Fibroblast of skin of back (primary cell): ENCODE results near the gene CAMK1D.

Source experiments
- DNase-seq: peaks from one replicate; pipeline ENCODE4 v3.0.0-alpha.2; 2013

The CAMK1D gene

GRCh38 chr10:12564173-12564572, 214.8 kb downstream of the CAMK1D start:
- DNase-seq = peak; percentile 57

GRCh38 chr10:12566161-12567115, 217.1 kb downstream of the CAMK1D start:
- DNase-seq = peak; percentile 15

- no peak for DNase-seq
Observed at GRCh38 chr10:12568391-12569009, 219.2 kb downstream of the CAMK1D start.

GRCh38 chr10:12572281-12572680, 222.9 kb downstream of the CAMK1D start:
- DNase-seq = no peak

- DNase-seq = no peak
Observed at GRCh38 chr10:12577610-12578009, 228.3 kb downstream of the CAMK1D start.

- DNase-seq = peak; percentile 58
Observed at GRCh38 chr10:12579954-12580858, 230.9 kb downstream of the CAMK1D start.

- no peak for DNase-seq
Observed at GRCh38 chr10:12583891-12584595, 234.7 kb downstream of the CAMK1D start.

- DNase-seq = no peak
Observed at GRCh38 chr10:12586741-12587140, 237.4 kb downstream of the CAMK1D start.

GRCh38 chr10:12587451-12587888, 238.1 kb downstream of the CAMK1D start:
- peak; percentile 32 for DNase-seq

- DNase-seq = peak; percentile 42
Observed at GRCh38 chr10:12588091-12588860, 238.9 kb downstream of the CAMK1D start.

- no peak for DNase-seq
Observed at GRCh38 chr10:12589291-12589690, 239.9 kb downstream of the CAMK1D start.

- DNase-seq = no peak
Observed at GRCh38 chr10:12589791-12590190, 240.4 kb downstream of the CAMK1D start.

- DNase-seq = no peak
Observed at GRCh38 chr10:12590675-12591659, 241.6 kb downstream of the CAMK1D start.

- no peak for DNase-seq
Observed at GRCh38 chr10:12592967-12593366, 243.6 kb downstream of the CAMK1D start.

- DNase-seq = peak; percentile 4
Observed at GRCh38 chr10:12594448-12594944, 245.1 kb downstream of the CAMK1D start.

- DNase-seq = no peak
Observed at GRCh38 chr10:12595936-12596576, 246.7 kb downstream of the CAMK1D start.

- DNase-seq = no peak
Observed at GRCh38 chr10:12597176-12597575, 247.8 kb downstream of the CAMK1D start.

GRCh38 chr10:12597788-12598765, 248.7 kb downstream of the CAMK1D start:
- no peak for DNase-seq
